ENCODE data around the gene RCN2. TPM values are rescaled to one million over a fixed set of nuclear protein-coding genes. Genes with fewer than 3 reads are reported as not detected.

The RCN2 gene
- total RNA-seq, 2 experiments from 2014 or later: 28.7 to 31.8 TPM

DNA sequence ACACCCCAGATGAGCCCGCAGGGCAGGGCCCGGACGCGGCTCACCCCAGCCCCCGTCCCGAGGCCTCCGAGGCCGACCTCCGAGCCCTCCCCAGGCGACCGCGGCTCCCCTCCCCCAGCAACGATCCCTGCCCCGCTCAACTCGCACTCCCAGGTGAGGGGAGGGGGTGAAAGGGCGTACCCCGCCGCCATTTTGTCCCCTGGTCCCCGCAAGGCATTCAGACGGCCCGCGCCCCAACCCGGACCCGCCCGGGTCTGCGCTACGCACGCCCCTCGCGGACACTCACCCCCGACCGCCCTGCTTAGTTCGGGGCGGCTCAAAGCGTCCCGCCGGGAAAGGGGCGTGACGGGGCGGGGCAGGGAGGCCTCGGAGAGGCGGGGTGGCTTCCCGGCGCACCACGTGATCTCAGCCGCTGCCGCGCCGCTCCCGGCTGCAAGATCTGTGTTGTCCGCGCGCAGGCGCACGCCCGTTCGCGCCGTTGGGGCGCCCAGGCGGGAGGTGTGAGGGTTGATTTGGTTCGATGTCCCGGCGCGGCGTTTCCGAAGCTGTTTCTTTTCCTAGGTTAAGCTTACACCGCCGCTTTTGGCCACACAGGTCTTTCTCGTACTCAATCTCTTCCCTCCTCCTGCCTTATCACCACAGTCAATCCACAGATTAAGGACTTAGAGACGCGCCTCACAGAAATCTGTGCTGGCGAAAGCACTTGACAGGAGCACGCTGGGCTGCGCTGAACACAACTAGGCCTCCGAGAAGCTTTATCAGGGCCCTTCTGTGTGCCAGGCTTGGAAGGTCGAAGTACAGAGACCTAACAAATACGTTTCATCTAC is 26.3 kb upstream of the RCN2 start, which contains the start of gene SCAPER:
Gene SCAPER, minus strand, starts transcription at position 328 of the 827 bp plus-strand sequence. CDS start 21,523 bp downstream, outside the sequence.
- ATAC-seq: peak; percentile 93
- no peaks in the 10 kb centered on the region for H3K27me3 Mint-ChIP-seq (ENCODE audit: low read depth)
- peaks cover 3% of the 10 kb centered on the region for H3K36me3 Mint-ChIP-seq (ENCODE audit: low read depth)
- peak within 1 kb of the TSS; percentile 86 for H3K27ac Mint-ChIP-seq
- H3K4me1 Mint-ChIP-seq (ENCODE audit: low read depth): peaks cover 34% of the 10 kb centered on the region
- POLR2A ChIA-PET: interaction anchor here (0.6 to 0.8 kb wide), 2 partner anchors 26 to 186 kb away, joined by 3 read pairs; partner anchors contain the start of gene RCN2
- DNase-seq: peak; percentile 93
- H3K9me3 Mint-ChIP-seq (ENCODE audit: insufficient read depth): no peaks in the 10 kb centered on the region
- CTCF ChIA-PET: interaction anchor here (1.2 to 2.1 kb wide), 5 partner anchors 25 to 638 kb away, joined by 3 to 9 read pairs (median 4); no protein-coding TSS in a partner anchor
- H3K4me3 Mint-ChIP-seq: peak within 1 kb of the TSS; percentile 90

GRCh38 chr15:76905855-76906254 is 25.7 kb upstream of the RCN2 start:
- Mint-ChIP-seq H3K9me3 (ENCODE audit: insufficient read depth) (no peaks in the 10 kb centered on the region), H3K36me3 (ENCODE audit: low read depth) (no peaks in the 10 kb centered on the region), H3K27me3 (ENCODE audit: low read depth) (no peaks in the 10 kb centered on the region), H3K4me3 (peak overlapping the region; percentile 90), H3K27ac (no peak overlapping the region), H3K4me1 (ENCODE audit: low read depth) (peaks cover 34% of the 10 kb centered on the region)
- POLR2A ChIA-PET: interaction anchor here (0.6 to 0.8 kb wide), 2 partner anchors 25 to 185 kb away, joined by 3 read pairs; partner anchors contain the start of gene RCN2
- CTCF ChIA-PET: interaction anchor here (1.3 to 2.1 kb wide), 2 partner anchors 25 to 637 kb away, joined by 3 to 9 read pairs; no protein-coding TSS in a partner anchor
- DNase-seq: no peak
- ATAC-seq: no peak

- ChIA-PET CTCF (no interaction called here), POLR2A (no interaction called here)
- ATAC-seq (no peak), DNase-seq (no peak)
- H3K9me3 Mint-ChIP-seq (ENCODE audit: insufficient read depth): no peaks in the 10 kb centered on the region
- H3K36me3 Mint-ChIP-seq (ENCODE audit: low read depth): no peaks in the 10 kb centered on the region
- H3K27me3 Mint-ChIP-seq (ENCODE audit: low read depth): peaks cover 4% of the 10 kb centered on the region
- H3K27ac Mint-ChIP-seq: no peak overlapping the region
- H3K4me3 Mint-ChIP-seq: no peak overlapping the region
- peaks cover 10% of the 10 kb centered on the region for H3K4me1 Mint-ChIP-seq (ENCODE audit: low read depth)
These were observed 19.1 kb upstream of the RCN2 start for GRCh38 chr15:76912430-76912829.

GRCh38 chr15:76913737-76914136 is 17.8 kb upstream of the RCN2 start:
- no peak overlapping the region for H3K27ac Mint-ChIP-seq
- peaks cover 8% of the 10 kb centered on the region for H3K27me3 Mint-ChIP-seq (ENCODE audit: low read depth)
- no peak for DNase-seq
- peaks cover 10% of the 10 kb centered on the region for H3K4me1 Mint-ChIP-seq (ENCODE audit: low read depth)
- ATAC-seq: no peak
- ChIA-PET POLR2A (no interaction called here), CTCF (no interaction called here)
- no peak overlapping the region for H3K4me3 Mint-ChIP-seq
- H3K36me3 Mint-ChIP-seq (ENCODE audit: low read depth): no peaks in the 10 kb centered on the region
- H3K9me3 Mint-ChIP-seq (ENCODE audit: insufficient read depth): no peaks in the 10 kb centered on the region

GRCh38 chr15:76916369-76916768 is 15.2 kb upstream of the RCN2 start:
- no peaks in the 10 kb centered on the region for H3K9me3 Mint-ChIP-seq (ENCODE audit: insufficient read depth)
- ChIA-PET POLR2A (no interaction called here), CTCF (interaction anchor here (0.7 to 1.3 kb wide), 2 partner anchors 18 to 54 kb away, joined by 3 read pairs; no protein-coding TSS in a partner anchor)
- H3K27ac Mint-ChIP-seq: no peak overlapping the region
- no peak for ATAC-seq
- no peaks in the 10 kb centered on the region for H3K36me3 Mint-ChIP-seq (ENCODE audit: low read depth)
- H3K4me3 Mint-ChIP-seq: no peak overlapping the region
- H3K27me3 Mint-ChIP-seq (ENCODE audit: low read depth): peaks cover 17% of the 10 kb centered on the region
- DNase-seq: no peak
- H3K4me1 Mint-ChIP-seq (ENCODE audit: low read depth): peaks cover 9% of the 10 kb centered on the region

DNA sequence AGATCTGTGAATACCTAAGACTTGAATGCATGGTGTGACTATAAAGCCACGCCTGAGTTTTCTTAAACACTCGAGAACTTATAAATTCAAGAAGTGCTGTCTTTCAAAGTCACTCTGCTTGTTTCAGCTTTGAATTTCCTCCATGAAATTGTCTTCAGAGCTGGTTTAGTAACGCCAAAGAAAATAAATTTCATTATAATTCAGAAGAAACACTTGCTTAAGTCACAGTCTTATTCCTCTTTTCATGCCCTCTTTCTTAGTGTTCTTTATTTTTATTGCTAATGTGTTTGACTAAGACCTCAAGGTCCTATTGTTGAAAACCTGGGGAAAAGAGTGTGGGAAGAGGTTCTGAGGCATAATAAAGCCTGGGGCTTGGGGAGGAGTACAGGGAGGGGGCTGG is 3.3 kb upstream of the RCN2 start:
- no peak overlapping the region for H3K4me3 Mint-ChIP-seq
- ChIA-PET CTCF (no interaction called here), POLR2A (no interaction called here)
- H3K4me1 Mint-ChIP-seq (ENCODE audit: low read depth): peaks cover 25% of the 10 kb centered on the region
- H3K27ac Mint-ChIP-seq: no peak overlapping the region
- no peaks in the 10 kb centered on the region for H3K9me3 Mint-ChIP-seq (ENCODE audit: insufficient read depth)
- peaks cover 21% of the 10 kb centered on the region for H3K27me3 Mint-ChIP-seq (ENCODE audit: low read depth)
- peaks cover 3% of the 10 kb centered on the region for H3K36me3 Mint-ChIP-seq (ENCODE audit: low read depth)
- no peak for DNase-seq
- no peak for ATAC-seq

- ATAC-seq (no peak), DNase-seq (no peak)
- ChIA-PET CTCF (no interaction called here), POLR2A (no interaction called here)
- Mint-ChIP-seq H3K27me3 (ENCODE audit: low read depth) (peaks cover 18% of the 10 kb centered on the region), H3K36me3 (ENCODE audit: low read depth) (peaks cover 10% of the 10 kb centered on the region), H3K4me1 (ENCODE audit: low read depth) (peaks cover 31% of the 10 kb centered on the region), H3K27ac (no peak overlapping the region), H3K9me3 (ENCODE audit: insufficient read depth) (no peaks in the 10 kb centered on the region), H3K4me3 (no peak overlapping the region)
These were observed 2.4 kb upstream of the RCN2 start for GRCh38 chr15:76929011-76929760.

GRCh38 chr15:76930831-76931396 is 635 bp upstream of the RCN2 start:
- peak overlapping the region; percentile 82 for H3K27ac Mint-ChIP-seq
- peak overlapping the region; percentile 82 for H3K4me3 Mint-ChIP-seq
- CTCF ChIA-PET: interaction anchor here (0.6 to 1.8 kb wide), 5 partner anchors 11 to 612 kb away, joined by 3 to 5 read pairs (median 3); no protein-coding TSS in a partner anchor
- POLR2A ChIA-PET: interaction anchor here (1.0 to 1.5 kb wide), 5 partner anchors 13 to 58 kb away, joined by 3 read pairs; no protein-coding TSS in a partner anchor
- H3K4me1 Mint-ChIP-seq (ENCODE audit: low read depth): peaks cover 38% of the 10 kb centered on the region
- ATAC-seq: no peak
- H3K27me3 Mint-ChIP-seq (ENCODE audit: low read depth): peaks cover 16% of the 10 kb centered on the region
- peaks cover 22% of the 10 kb centered on the region for H3K36me3 Mint-ChIP-seq (ENCODE audit: low read depth)
- no peaks in the 10 kb centered on the region for H3K9me3 Mint-ChIP-seq (ENCODE audit: insufficient read depth)
- no peak for DNase-seq

DNA sequence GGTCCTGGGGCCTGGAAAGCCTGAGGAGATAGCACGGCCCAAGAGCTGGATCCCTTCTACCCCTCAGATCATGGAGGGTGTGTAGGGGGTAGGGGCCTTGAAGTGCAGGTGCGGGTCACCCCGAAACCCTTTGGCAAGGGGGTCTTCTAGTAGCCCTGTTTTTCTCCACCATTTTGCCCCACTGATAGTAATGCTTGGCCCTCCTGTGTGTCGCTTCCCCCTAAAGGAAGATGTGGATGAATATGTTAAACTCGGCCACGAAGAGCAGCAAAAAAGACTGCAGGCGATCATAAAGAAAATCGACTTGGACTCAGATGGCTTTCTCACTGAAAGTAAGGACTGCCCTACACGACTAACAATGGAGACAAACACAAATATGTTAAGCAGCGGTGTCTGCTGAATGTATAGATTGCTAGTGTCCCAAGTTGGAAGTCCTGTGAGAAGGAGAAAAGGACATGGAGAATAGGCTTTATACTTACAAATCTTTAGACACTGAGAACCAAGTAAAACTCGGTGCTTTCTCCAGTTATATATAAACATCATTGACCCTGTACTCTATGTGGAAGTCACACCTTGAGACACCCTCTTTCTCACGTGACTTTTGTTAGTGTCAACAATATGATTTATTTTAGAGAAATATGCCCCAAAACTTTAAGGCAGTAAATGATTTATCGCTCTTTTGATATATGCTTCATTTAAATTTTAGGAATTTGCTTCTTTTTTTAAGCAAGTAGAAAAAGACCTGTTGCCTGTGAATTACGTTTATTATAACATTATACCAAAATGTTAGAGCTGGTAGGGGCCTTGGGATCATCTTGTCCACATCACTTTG is 802 bp downstream of the RCN2 start:
- ChIA-PET CTCF (interaction anchor here (1.0 to 1.8 kb wide), 5 partner anchors 10 to 611 kb away, joined by 3 to 5 read pairs (median 3); no protein-coding TSS in a partner anchor), POLR2A (interaction anchor here (0.6 to 1.2 kb wide), 3 partner anchors 15 to 92 kb away, joined by 3 to 4 read pairs (median 4); no protein-coding TSS in a partner anchor)
- no peaks in the 10 kb centered on the region for H3K9me3 Mint-ChIP-seq (ENCODE audit: insufficient read depth)
- H3K4me3 Mint-ChIP-seq: peak overlapping the region; percentile 82
- peak overlapping the region; percentile 76 for H3K27ac Mint-ChIP-seq
- ATAC-seq (no peak), DNase-seq (peak; percentile 30)
- H3K4me1 Mint-ChIP-seq (ENCODE audit: low read depth): peaks cover 46% of the 10 kb centered on the region
- H3K27me3 Mint-ChIP-seq (ENCODE audit: low read depth): peaks cover 11% of the 10 kb centered on the region
- peaks cover 33% of the 10 kb centered on the region for H3K36me3 Mint-ChIP-seq (ENCODE audit: low read depth)

GRCh38 chr15:76935620-76936019 is 4.1 kb downstream of the RCN2 start:
- peaks cover 46% of the 10 kb centered on the region for H3K4me1 Mint-ChIP-seq (ENCODE audit: low read depth)
- peaks cover 39% of the 10 kb centered on the region for H3K36me3 Mint-ChIP-seq (ENCODE audit: low read depth)
- H3K27ac Mint-ChIP-seq: no peak overlapping the region
- ChIA-PET POLR2A (no interaction called here), CTCF (interaction anchor here (1.7 to 2.3 kb wide), 2 partner anchors 10 to 38 kb away, joined by 6 read pairs; no protein-coding TSS in a partner anchor)
- DNase-seq (no peak), ATAC-seq (no peak)
- no peak overlapping the region for H3K4me3 Mint-ChIP-seq
- no peaks in the 10 kb centered on the region for H3K27me3 Mint-ChIP-seq (ENCODE audit: low read depth)
- no peaks in the 10 kb centered on the region for H3K9me3 Mint-ChIP-seq (ENCODE audit: insufficient read depth)

DNA sequence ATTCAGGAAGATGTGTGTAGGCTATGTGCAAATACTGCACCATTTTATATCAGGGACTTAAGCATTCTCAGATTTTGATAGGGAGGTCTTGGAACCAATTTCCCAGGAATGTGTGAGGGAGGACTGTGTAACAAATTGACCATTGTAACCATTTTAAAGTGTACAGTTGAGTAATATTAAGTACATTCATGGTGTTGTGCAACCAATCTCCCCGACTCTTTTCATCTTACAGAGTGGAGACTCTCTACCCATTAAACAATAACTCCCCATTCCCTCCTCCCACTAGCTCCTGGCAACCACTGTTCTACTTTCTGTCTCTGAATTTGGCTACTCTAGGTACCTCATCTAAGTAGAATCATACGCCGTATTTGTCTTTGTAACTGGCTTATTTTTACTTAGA is 5.1 kb downstream of the RCN2 start:
- Mint-ChIP-seq H3K27me3 (ENCODE audit: low read depth) (no peaks in the 10 kb centered on the region), H3K9me3 (ENCODE audit: insufficient read depth) (no peaks in the 10 kb centered on the region), H3K4me1 (ENCODE audit: low read depth) (peaks cover 40% of the 10 kb centered on the region), H3K27ac (no peak overlapping the region), H3K36me3 (ENCODE audit: low read depth) (peaks cover 40% of the 10 kb centered on the region), H3K4me3 (no peak overlapping the region)
- ChIA-PET CTCF (no interaction called here), POLR2A (no interaction called here)
- ATAC-seq: no peak
- DNase-seq: no peak
